ENCODE measurements around the gene CD72.
A peak's percentile ranks its signal among the peaks of the same experiment; 100 is the strongest.

The CD72 gene

GRCh38 chr9:35627575-35627974 lies 9.4 kb upstream of the CD72 start (continued):
- TF ChIP-seq PRDM10 (tag by site-specific recombination; IDR thresholded peaks at IDR 0.05) (0 out of 2 replicates have a peak, but pooled peaks have one; percentile 20), ZNF692 (tag by site-specific recombination; IDR thresholded peaks at IDR 0.05) (no peak)

- H3K27ac ChIP-seq (ENCODE audit: extremely low read depth, low read depth, low read length), result no peak overlapping the region
- peak; percentile 44 for TF ChIP-seq ZFHX2 (tag by site-specific recombination; conservative IDR thresholded peaks at IDR 0.05)
- TF ChIP-seq ZNF202 (tag by site-specific recombination; IDR thresholded peaks at IDR 0.05; ENCODE audit: borderline replicate concordance), result no peak
- no peaks in the 10 kb centered on the region for H3K9me3 ChIP-seq (ENCODE audit: control insufficient read depth, insufficient read depth, low read depth, low read length)
- ChIA-PET CTCF (interaction anchor here (1.1 to 2.7 kb wide), 3 partner anchors 9 to 27 kb away, joined by 3 to 18 read pairs (median 14); no protein-coding TSS in a partner anchor), POLR2A (interaction anchor here (0.8 kb wide), 1 partner anchor 41 kb away, joined by 3 read pairs; no protein-coding TSS in a partner anchor)
- H3K4me1 ChIP-seq (ENCODE audit: control insufficient read depth, insufficient read depth, low read length), result no peaks in the 10 kb centered on the region
- H3K36me3 ChIP-seq (ENCODE audit: control insufficient read depth in 2 of 2, insufficient read depth in 1 of 2, low read length in 2 of 2), result no peaks in the 10 kb centered on the region
- H3K4me3 ChIP-seq (ENCODE audit: low read depth, low read length), result no peak overlapping the region
Observed at GRCh38 chr9:35619800-35620158, 1.6 kb upstream of the CD72 start.

- CTCF ChIA-PET, result interaction anchor here (1.1 to 2.7 kb wide), 3 partner anchors 8 to 28 kb away, joined by 3 to 18 read pairs (median 14); no protein-coding TSS in a partner anchor
- H3K36me3 ChIP-seq (ENCODE audit: control insufficient read depth in 2 of 2, insufficient read depth in 1 of 2, low read length in 2 of 2), result no peaks in the 10 kb centered on the region
- no peaks in the 10 kb centered on the region for H3K4me1 ChIP-seq (ENCODE audit: control insufficient read depth, insufficient read depth, low read length)
- no peaks in the 10 kb centered on the region for H3K9me3 ChIP-seq (ENCODE audit: control insufficient read depth, insufficient read depth, low read depth, low read length)
- TF ChIP-seq TRIM28 (IDR thresholded peaks at IDR 0.05; ENCODE audit: borderline replicate concordance, low read length) (no peak), ZNF521 (tag by site-specific recombination; IDR thresholded peaks at IDR 0.05) (no peak), HIC1 (tag by site-specific recombination; IDR thresholded peaks at IDR 0.05) (no peak), ZNF785 (tag by site-specific recombination; IDR thresholded peaks at IDR 0.05) (no peak), SALL2 (tag by site-specific recombination; IDR thresholded peaks at IDR 0.05; ENCODE audit: borderline replicate concordance) (no peak), ZNF530 (tag by site-specific recombination; IDR thresholded peaks at IDR 0.05; ENCODE audit: low read depth) (no peak), KLF10 (tag by site-specific recombination; IDR thresholded peaks at IDR 0.05) (no peak), ZNF148 (tag by site-specific recombination; IDR thresholded peaks at IDR 0.05; ENCODE audit: borderline replicate concordance) (no peak), ZNF558 (tag by site-specific recombination; IDR thresholded peaks at IDR 0.05) (no peak), ZSCAN23 (tag by site-specific recombination; IDR thresholded peaks at IDR 0.05) (no peak)
- POLR2A ChIA-PET, result interaction anchor here (0.8 kb wide), 1 partner anchor 41 kb away, joined by 3 read pairs; no protein-coding TSS in a partner anchor
- H3K4me3 ChIP-seq (ENCODE audit: low read depth, low read length), result no peak overlapping the region
- no peak overlapping the region for H3K27ac ChIP-seq (ENCODE audit: extremely low read depth, low read depth, low read length)
Observed at GRCh38 chr9:35618854-35619799, 914 bp upstream of the CD72 start.

Measured in HEK293 (cell line).